Skeletal muscle tissue (tissue), 4 donors: Measurements from ENCODE around the gene LIN52. TPM values are rescaled to one million over a fixed set of nuclear protein-coding genes. Genes with fewer than 3 reads are reported as not detected.
A peak's percentile ranks its signal among the peaks of the same experiment; 100 is the strongest.

ENCODE experiments used
- H3K27ac ChIP-seq: one replicate; pipeline ENCODE4 v1.7.0; 2013; ENCODE audit warnings: mild to moderate bottlenecking, low read depth, low read length, inconsistent platforms
- H3K27me3 ChIP-seq, 3 donors: one replicate each; pipeline ENCODE4 v1.7.0; 2013; ENCODE audit warnings: low read length in 3 of 3; ENCODE audit not compliant: control insufficient read depth in 3 of 3, insufficient read depth in 3 of 3
- H3K36me3 ChIP-seq, 3 donors: one replicate each; pipeline ENCODE4 v1.7.0; 2013; ENCODE audit warnings: low read length in 3 of 3; ENCODE audit not compliant: control insufficient read depth in 3 of 3, insufficient read depth in 3 of 3
- H3K4me1 ChIP-seq, 3 donors: one replicate each; pipeline ENCODE4 v1.7.0; 2013; ENCODE audit warnings: low read length in 3 of 3, mild to moderate bottlenecking in 3 of 3; ENCODE audit not compliant: control insufficient read depth in 3 of 3, insufficient read depth in 3 of 3
- H3K4me3 ChIP-seq, 3 donors: one replicate each; pipeline ENCODE4 v1.7.0; 2013; ENCODE audit warnings: low read length in 3 of 3
- H3K9ac ChIP-seq, 3 donors: one replicate each; pipeline ENCODE4 v1.7.0; 2013; ENCODE audit warnings: low read length in 3 of 3, mild to moderate bottlenecking in 3 of 3, moderate library complexity in 2 of 3, low read depth in 1 of 3
- H3K9me3 ChIP-seq, 3 donors: one replicate each; pipeline ENCODE4 v1.7.0; 2013; ENCODE audit warnings: low read length in 3 of 3; ENCODE audit not compliant: control insufficient read depth in 3 of 3
- total RNA-seq: library from RNA; depleted of rRNA; stranded (reverse); fragments of >200 nt; gene quantifications from one replicate; pipeline ENCODE4 v1.2.3, GENCODE V29; 2014
- donor health status: Osteomylitis.

LIN52 gene, protein sequence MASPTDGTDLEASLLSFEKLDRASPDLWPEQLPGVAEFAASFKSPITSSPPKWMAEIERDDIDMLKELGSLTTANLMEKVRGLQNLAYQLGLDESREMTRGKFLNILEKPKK
- 11.5 TPM for total RNA-seq

DNA sequence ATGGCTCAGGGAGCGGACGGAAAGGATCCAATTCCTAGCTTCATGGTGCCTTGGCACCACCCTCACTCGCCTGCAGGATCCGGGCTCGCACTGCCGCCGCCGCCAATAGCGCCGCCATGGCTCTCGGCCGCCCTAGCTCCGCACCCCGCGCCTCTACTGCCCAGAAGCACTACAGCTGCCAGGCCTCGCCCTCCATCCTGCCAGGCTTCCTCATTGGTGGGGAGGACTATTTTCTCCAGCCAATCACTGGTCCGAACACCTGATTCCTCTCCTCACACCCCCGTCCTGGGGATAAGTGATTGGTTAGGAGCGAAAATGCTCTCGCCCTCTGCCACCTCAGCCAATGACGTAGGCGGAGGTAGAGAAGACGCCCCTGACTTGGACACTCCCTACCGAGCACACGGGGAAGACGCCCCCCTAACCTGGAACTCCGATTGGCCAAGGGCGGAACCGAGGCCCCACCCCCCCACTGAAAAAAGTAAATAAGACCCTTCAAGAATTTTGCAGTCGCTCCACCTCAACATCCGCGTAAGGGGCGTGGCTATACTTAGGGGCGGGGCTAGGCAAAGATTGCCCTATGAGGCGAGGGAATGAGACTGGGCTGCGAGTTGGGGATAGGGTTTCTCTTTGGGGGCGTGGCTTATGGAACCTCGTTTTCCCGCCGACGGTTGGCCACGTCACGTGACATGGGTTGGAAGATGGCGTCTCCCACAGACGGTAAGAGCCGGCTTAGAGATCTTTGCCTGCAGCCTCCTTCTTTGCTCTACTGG is at the start of gene LIN52, which contains the start of gene ALDH6A1:
TSS of gene LIN52 (plus strand) at position 680 of the 770 bp plus-strand sequence. CDS start at position 699, 19 bp downstream.
TSS of gene ALDH6A1 (minus strand) at position 177 of the 770 bp plus-strand sequence. CDS start at position 118, 59 bp downstream.
- Histone ChIP-seq H3K27me3 (no peaks in the 10 kb centered on the region), H3K9ac (peak within 1 kb of the TSS; percentile 91 to 98 (median 95)), H3K4me1 (peaks cover 18 to 33% (median 22%) of the 10 kb centered on the region in 3 donors), H3K36me3 (no peaks in the 10 kb centered on the region), H3K9me3 (no peaks in the 10 kb centered on the region), H3K27ac (peak within 1 kb of the TSS; percentile 97), H3K4me3 (peak within 1 kb of the TSS; percentile 94 to 99 (median 97))

DNA sequence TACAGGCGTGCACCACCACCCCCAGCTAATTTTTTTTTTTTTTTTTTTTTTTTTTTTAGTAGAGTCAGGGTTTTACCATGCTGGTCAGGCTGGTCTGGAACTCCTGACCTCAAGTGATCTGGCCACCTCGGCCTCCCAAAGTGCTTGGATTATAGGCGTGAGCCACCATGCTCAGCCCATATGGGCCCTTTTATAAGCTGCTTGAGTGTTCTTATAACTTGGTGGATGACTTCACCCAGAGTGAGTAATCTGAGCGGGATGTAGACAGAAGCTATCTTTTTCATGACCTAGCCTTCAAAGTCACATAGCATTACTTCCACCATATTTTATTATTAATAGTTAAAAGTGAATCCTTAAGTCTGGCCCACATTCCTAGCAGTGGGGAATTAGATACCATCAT is 49.2 kb upstream of the LIN52 start:
- no peak overlapping the region for H3K9ac ChIP-seq
- no peak overlapping the region for H3K27ac ChIP-seq
- H3K4me3 ChIP-seq: no peak overlapping the region
- H3K36me3 ChIP-seq: no peaks in the 10 kb centered on the region
- no peaks in the 10 kb centered on the region for H3K4me1 ChIP-seq
- H3K9me3 ChIP-seq: no peaks in the 10 kb centered on the region
- no peaks in the 10 kb centered on the region for H3K27me3 ChIP-seq

DNA sequence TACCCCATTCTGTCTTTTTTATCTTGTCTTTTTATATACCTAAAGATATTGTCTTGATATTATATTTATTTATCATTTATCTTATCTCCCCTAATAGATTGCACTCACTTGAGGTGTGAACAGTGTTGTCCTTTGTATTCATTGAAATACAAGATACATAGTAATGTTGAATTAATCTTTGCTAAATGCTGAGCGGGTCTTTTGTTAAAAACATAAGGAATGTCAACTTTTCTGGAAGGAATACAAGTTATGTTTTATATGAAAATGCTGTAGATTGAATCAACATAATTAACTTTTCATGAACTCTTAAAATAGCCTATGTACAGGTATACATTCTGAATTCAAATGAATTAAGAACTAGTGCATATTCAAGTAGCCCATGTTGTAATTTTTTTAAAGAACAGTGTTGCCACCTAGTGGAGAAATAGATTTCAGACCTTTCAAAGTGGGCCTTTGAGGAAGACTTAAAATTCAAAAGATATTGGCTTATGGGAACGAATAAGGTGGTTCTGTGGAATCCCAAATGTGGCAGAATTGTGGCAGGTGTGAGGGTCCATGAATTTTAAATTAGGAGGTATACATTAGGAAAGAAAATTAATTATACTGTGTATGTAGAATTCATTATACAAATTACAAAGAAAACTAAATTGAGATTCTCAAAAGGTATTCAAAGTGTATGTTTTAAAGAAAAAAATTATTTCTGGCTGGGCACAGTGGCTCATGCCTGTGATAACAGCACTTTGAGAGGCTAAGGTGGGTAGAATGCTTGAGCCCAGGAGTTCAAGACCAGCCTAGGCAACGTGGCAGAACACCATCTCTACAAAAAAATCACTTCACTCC is 46.5 kb upstream of the LIN52 start:
- Histone ChIP-seq H3K4me1 (no peaks in the 10 kb centered on the region), H3K27me3 (no peaks in the 10 kb centered on the region), H3K9ac (no peak overlapping the region), H3K27ac (no peak overlapping the region), H3K4me3 (no peak overlapping the region), H3K9me3 (no peaks in the 10 kb centered on the region), H3K36me3 (no peaks in the 10 kb centered on the region)

DNA sequence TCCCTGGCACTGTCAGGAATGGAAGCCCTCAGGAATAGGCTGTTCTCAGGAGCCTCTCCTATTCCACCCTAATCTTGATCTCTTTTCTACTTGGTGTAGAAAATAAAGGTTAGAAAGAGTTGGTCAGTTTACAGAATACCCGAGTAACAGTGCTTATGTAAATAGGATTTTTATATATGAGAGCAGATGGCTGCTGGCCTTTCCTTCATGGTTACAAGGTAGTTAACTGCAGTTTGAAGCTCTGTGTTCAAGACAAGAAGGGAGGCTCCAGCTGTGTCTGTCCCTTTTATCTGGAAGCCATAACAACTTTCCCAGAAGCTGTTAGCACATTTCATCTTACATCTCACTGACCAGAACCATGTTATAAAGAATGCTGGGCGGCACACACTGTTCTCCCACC is 42.5 kb upstream of the LIN52 start:
- H3K27ac ChIP-seq: no peak overlapping the region
- H3K4me3 ChIP-seq: no peak overlapping the region
- H3K9ac ChIP-seq: no peak overlapping the region
- H3K4me1 ChIP-seq: no peaks in the 10 kb centered on the region
- H3K36me3 ChIP-seq: peaks cover 0 to 3% (median 0%) of the 10 kb centered on the region in 3 donors
- no peaks in the 10 kb centered on the region for H3K9me3 ChIP-seq
- H3K27me3 ChIP-seq: no peaks in the 10 kb centered on the region

DNA sequence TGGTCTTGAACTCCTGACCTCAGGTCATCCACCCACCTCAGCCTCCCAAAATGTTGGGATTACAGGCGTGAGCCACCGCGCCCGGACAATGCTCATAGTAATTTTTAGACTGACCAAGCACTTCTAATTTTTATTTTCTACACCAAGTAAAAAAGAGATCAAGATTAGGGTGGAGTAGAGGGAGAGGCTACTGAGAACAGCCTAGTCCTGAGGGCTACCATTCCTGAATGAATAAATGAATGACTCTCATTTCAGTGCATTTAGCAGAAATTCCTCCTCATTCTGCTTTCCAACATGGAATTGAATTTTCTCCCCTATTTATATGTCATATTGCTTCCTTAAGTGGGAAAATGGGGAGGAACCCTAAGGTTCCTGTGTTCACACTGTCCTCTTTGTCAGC is 39.2 kb upstream of the LIN52 start:
- peaks cover 0 to 3% (median 0%) of the 10 kb centered on the region in 3 donors for H3K36me3 ChIP-seq
- no peaks in the 10 kb centered on the region for H3K4me1 ChIP-seq
- H3K9ac ChIP-seq: no peak overlapping the region
- no peak overlapping the region for H3K4me3 ChIP-seq
- H3K27me3 ChIP-seq: no peaks in the 10 kb centered on the region
- no peaks in the 10 kb centered on the region for H3K9me3 ChIP-seq
- no peak overlapping the region for H3K27ac ChIP-seq

DNA sequence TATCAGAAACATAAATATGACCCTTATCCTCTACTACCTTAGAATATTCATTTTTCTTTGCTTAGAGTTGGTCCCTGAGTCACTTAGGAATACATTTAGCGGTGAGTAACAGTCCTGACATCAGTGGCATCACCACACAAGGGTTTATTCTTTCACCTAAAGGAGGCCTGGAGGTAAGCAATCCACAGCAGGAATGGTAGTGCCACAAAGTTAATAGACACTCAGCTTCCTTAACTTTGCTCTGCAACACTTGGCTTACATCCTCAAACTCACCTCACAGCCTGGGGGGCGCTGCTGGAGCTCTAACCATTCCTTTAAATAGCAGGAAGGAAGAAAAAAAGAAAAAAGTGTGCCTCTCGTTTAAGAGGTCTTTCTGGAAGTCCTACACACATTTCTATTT is 36.5 kb upstream of the LIN52 start:
- Histone ChIP-seq H3K9me3 (no peaks in the 10 kb centered on the region), H3K27ac (no peak overlapping the region), H3K9ac (no peak overlapping the region), H3K4me1 (no peaks in the 10 kb centered on the region), H3K4me3 (no peak overlapping the region), H3K27me3 (no peaks in the 10 kb centered on the region), H3K36me3 (peaks cover 0 to 3% (median 0%) of the 10 kb centered on the region in 3 donors)

DNA sequence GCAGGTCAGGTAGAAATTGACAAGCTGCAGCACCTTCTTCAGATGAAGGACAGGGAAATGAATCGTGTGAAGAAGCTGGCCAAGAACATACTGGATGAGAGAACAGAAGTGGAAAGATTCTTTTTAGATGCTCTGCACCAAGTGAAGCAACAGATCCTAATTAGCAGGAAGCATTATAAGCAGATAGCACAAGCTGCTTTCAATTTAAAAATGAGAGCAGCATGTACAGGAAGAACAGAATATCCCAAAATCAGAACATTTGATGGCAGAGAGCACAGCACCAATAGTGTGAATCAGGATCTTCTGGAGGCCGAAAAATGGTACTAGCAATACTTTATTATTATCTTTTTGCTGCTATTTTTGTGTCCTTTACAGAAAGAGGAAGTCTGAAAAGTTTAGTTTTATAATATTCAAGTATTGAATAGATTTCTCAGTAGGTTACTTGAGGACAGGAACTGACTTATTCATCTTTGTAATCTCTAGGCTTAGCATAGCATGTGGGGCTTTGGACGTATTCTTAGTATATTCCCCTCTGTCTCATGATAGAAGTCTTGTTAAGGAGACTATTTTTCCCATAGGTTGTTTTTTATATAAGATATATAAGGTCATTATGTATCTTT is 34.8 kb upstream of the LIN52 start:
- H3K4me1 ChIP-seq: no peaks in the 10 kb centered on the region
- H3K27me3 ChIP-seq: no peaks in the 10 kb centered on the region
- H3K36me3 ChIP-seq: peaks cover 0 to 3% (median 0%) of the 10 kb centered on the region in 3 donors
- H3K27ac ChIP-seq: no peak overlapping the region
- H3K9me3 ChIP-seq: no peaks in the 10 kb centered on the region
- H3K9ac ChIP-seq: no peak overlapping the region
- no peak overlapping the region for H3K4me3 ChIP-seq

DNA sequence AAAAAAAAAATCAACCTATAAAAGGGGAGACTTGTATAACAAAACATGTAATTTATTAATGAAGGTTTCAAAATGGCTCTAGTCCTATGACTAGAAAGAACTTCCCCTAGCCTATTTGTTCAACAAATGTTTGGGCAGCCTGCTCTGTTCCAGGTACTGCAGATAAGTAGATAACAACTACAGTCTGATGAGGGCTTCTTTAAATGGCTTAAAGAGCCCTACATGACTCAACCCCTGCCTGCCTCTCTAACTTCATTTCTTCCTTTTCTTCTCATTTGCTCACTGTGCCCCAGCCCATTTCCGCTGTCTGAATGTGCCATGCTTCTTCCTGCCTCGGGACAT is 22.0 kb upstream of the LIN52 start:
- no peaks in the 10 kb centered on the region for H3K9me3 ChIP-seq
- no peak overlapping the region for H3K4me3 ChIP-seq
- no peaks in the 10 kb centered on the region for H3K27me3 ChIP-seq
- H3K9ac ChIP-seq: no peak overlapping the region
- no peaks in the 10 kb centered on the region for H3K4me1 ChIP-seq
- peaks cover 24 to 47% (median 45%) of the 10 kb centered on the region in 3 donors for H3K36me3 ChIP-seq
- H3K27ac ChIP-seq: no peak overlapping the region

DNA sequence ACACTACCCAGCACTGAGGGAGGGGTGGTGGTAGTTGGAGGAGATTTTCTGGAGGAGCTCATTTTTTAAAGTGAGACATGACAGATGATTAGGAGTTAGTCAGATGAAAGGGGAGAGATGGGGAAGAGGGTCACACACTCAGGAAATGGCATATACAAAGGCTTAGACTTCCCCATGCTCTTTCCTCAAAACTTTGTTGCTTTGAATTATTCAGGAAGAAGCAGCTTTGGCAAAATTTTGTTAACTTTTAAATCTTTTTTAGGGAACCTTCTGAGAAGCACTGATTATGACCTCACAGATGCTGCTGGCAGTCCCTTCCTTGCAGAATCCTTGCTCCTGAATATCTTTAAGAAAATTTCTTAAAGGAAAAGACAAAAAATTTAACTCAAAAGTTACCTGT is 20.3 kb upstream of the LIN52 start:
- no peaks in the 10 kb centered on the region for H3K4me1 ChIP-seq
- no peaks in the 10 kb centered on the region for H3K27me3 ChIP-seq
- no peaks in the 10 kb centered on the region for H3K9me3 ChIP-seq
- no peak overlapping the region for H3K9ac ChIP-seq
- no peak overlapping the region for H3K27ac ChIP-seq
- peaks cover 21 to 47% (median 45%) of the 10 kb centered on the region in 3 donors for H3K36me3 ChIP-seq
- H3K4me3 ChIP-seq: no peak overlapping the region
